GM21786 (cell line): Measurements from ENCODE around the gene DIPK2B.

Experiments used
- ATAC-seq: cut with Tn5 transposase; IDR thresholded peaks from one replicate; pipeline ENCODE4 v1.9.1; 2021; ENCODE audit not compliant: unreplicated experiment

The DIPK2B gene

GRCh38 chrX:45164021-45164621 is 36.6 kb downstream of the DIPK2B start:
- no peak for ATAC-seq

DNA sequence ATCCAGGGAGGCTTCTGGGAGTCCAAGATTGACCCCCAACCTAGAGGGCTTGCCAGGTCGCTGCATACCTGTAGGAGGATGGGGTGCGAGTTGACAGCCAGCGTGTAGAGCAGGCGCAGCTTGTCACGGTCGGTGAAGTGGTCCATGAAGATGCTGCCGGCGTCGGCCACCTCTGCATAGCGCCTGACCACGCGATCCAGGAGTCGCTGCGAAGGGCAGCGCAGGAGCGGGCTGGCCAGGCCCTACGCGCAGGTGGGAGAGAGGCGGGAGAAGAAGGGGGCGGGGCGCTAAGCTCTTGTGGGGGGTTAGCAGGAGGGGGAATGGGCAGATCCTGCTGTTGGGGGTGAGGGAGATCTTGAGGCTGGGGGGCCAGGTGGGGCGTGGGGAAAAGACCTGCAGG is 43.0 kb downstream of the DIPK2B start:
- no peak for ATAC-seq

GRCh38 chrX:45154462-45154861 is 46.2 kb downstream of the DIPK2B start:
- ATAC-seq: no peak

DNA sequence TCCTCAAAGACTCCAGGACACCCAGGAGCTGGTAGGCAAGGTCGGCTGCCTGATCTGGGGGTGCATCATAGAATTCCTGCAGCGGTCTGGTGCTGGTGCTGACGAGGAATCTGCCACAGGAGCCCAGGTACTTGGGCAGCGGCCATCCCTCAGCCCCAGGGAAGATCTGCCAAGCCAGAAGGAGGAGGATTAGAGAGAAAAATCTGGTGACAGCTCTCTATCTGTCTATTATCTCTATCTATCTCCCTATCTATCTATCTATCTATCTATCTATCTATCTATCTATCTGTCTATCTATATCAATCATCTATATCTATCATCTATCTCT is 46.7 kb downstream of the DIPK2B start:
- no peak for ATAC-seq
